Measurements from ENCODE around the gene ATP1B3. TPM values are rescaled to one million over a fixed set of nuclear protein-coding genes. Genes with fewer than 3 reads are reported as not detected.

Gene ATP1B3
- polyA plus RNA-seq, 1 donor, result 261 TPM

DNA sequence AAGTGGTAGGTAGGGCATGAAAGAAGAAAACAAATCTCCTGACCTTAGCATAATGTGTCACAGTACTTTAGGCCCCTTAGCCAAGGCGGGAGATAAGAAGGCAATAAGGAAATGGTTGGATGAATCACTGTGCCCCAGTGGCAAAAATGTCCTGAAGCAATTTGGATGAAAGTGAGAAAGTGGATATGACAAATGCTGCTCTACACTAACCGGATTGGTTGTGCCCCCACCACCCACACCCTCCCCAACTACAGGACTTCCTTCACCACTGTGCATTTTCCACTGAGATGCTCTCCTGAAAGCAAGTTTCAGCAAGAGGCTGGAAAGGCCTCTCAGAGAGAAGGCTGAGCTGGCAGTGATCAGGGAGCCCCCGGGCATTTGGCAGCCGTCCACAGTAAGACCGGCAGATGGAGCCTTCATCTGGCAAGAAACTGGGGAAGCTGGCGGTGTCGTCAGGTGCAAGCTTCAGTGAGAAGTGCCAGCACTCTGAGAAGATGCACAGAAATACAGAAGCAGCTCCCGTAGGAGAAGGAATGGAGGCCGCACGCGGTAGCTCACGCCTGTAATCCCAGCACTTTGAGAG, 63.8 kb downstream of the ATP1B3 start:
- no peaks in the 10 kb centered on the region for H3K36me3 ChIP-seq (ENCODE audit: control insufficient read depth, insufficient read depth, low read length)
- H3K9me3 ChIP-seq (ENCODE audit: control insufficient read depth, low read depth, low read length), result peaks cover 4% of the 10 kb centered on the region
- no peak overlapping the region for H3K4me3 ChIP-seq (ENCODE audit: low read length)
- H3K27ac ChIP-seq (ENCODE audit: low read length), result peak overlapping the region; percentile 95
- no peaks in the 10 kb centered on the region for H3K27me3 ChIP-seq (ENCODE audit: control insufficient read depth, insufficient read depth, low read length)
- peaks cover 40% of the 10 kb centered on the region for H3K4me1 ChIP-seq (ENCODE audit: control insufficient read depth, insufficient read depth, low read length)
- WGBS (ENCODE audit: insufficient coverage, low lambda C conversion rate), result no CpG with 5 or more reads among the region's 12 CpGs
- peak; percentile 82 to 94 for DNase-seq

DNA sequence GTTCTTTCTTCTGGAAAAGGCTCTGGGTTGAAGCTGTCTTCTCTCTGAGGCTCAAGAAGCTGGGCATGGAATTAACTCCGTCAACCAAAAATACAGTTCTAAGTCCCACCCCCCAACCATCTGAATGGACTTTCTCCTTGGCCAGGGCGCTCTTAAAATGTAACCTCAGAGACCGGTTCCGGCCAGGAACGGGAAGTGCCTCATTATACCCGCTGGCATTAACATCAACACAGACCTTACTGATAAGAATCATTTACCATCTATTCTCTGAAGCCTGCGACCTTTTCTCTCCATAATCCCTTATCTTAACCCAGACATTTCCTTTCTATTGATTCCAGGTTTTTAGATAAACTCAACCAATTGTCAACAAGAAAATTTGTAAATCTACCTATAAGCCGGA, 64.7 kb downstream of the ATP1B3 start:
- Histone ChIP-seq H3K36me3 (ENCODE audit: control insufficient read depth, insufficient read depth, low read length) (peaks cover 3% of the 10 kb centered on the region), H3K4me1 (ENCODE audit: control insufficient read depth, insufficient read depth, low read length) (peaks cover 43% of the 10 kb centered on the region), H3K27me3 (ENCODE audit: control insufficient read depth, insufficient read depth, low read length) (no peaks in the 10 kb centered on the region), H3K9me3 (ENCODE audit: control insufficient read depth, low read depth, low read length) (peaks cover 4% of the 10 kb centered on the region), H3K4me3 (ENCODE audit: low read length) (no peak overlapping the region), H3K27ac (ENCODE audit: low read length) (peak overlapping the region; percentile 95)
- DNase-seq, result peak; percentile 26 to 67
- 14% methylated on average over 2 of the region's 8 CpGs for WGBS (ENCODE audit: insufficient coverage, low lambda C conversion rate)

DNA sequence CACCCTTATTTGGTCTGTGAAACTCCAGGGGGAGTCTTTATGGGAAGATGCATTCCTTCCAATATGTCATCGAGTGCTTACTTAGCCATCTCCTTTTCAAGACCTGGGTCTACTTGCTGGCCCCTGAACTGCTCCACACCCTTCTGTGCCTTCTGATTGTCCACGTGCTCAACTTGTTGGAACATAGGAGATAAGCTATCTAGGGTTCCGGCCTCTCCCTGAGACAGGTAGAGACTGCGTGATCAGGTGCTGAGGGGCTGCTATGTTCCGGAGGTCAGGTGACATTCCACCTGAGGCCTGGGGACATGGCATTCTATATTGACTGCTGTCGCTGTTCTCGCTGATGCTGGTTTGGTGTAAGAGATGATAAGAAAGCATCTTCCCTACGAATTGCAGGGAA, 65.6 kb downstream of the ATP1B3 start:
- peak; percentile 91 to 96 for DNase-seq
- WGBS (ENCODE audit: insufficient coverage, low lambda C conversion rate), result no CpG with 5 or more reads among the region's 8 CpGs

DNA sequence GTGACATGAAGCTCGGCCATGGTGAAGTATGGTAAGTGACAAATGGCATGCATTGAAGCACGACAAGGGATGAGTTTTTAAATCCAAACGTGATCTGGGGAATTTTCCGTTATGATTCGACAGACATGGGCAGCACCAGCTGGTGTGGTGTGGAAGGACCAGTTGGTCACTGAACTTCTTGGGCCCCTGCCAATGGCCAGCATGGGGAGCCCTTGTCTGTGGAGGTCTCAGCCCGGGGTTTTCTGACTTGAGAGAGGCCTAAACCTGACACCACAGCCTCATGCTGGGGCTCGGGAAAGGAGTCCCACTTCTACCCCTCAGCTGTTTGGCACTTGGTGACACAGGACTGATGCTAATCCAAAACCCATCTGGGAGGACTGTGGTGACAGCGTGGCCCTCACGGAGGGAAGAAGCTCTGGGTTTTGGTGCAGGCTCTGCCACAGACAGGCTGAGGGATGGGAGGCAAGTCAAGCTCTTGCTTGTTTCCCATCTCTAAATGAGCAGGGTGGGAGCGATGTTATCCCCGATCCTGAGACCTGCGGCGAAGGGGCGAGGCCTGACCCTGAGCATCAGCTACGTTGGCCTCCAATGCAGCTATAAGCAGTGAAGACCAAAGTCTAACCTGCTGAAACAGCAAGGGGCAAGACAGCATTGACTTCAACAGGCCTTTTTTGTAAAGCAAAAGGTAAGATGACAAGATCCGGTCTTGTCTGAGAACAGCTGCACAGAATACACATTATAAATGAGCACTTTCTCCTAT, 69.5 kb downstream of the ATP1B3 start:
- Histone ChIP-seq H3K27me3 (ENCODE audit: control insufficient read depth, insufficient read depth, low read length) (no peaks in the 10 kb centered on the region), H3K9me3 (ENCODE audit: control insufficient read depth, low read depth, low read length) (peaks cover 4% of the 10 kb centered on the region), H3K27ac (ENCODE audit: low read length) (peak overlapping the region; percentile 56), H3K36me3 (ENCODE audit: control insufficient read depth, insufficient read depth, low read length) (peaks cover 3% of the 10 kb centered on the region), H3K4me3 (ENCODE audit: low read length) (no peak overlapping the region), H3K4me1 (ENCODE audit: control insufficient read depth, insufficient read depth, low read length) (peaks cover 42% of the 10 kb centered on the region)
- 80% methylated on average over 1 of the region's 16 CpGs for WGBS (ENCODE audit: insufficient coverage, low lambda C conversion rate)
- peak in 1 of 2 donors; percentile 67 for DNase-seq

More for the DNA sequence above, 65.6 kb downstream of the ATP1B3 start:
- Histone ChIP-seq H3K36me3 (ENCODE audit: control insufficient read depth, insufficient read depth, low read length) (peaks cover 3% of the 10 kb centered on the region), H3K4me3 (ENCODE audit: low read length) (no peak overlapping the region), H3K9me3 (ENCODE audit: control insufficient read depth, low read depth, low read length) (peaks cover 4% of the 10 kb centered on the region), H3K4me1 (ENCODE audit: control insufficient read depth, insufficient read depth, low read length) (peaks cover 48% of the 10 kb centered on the region), H3K27me3 (ENCODE audit: control insufficient read depth, insufficient read depth, low read length) (no peaks in the 10 kb centered on the region), H3K27ac (ENCODE audit: low read length) (peak overlapping the region; percentile 95)

DNA sequence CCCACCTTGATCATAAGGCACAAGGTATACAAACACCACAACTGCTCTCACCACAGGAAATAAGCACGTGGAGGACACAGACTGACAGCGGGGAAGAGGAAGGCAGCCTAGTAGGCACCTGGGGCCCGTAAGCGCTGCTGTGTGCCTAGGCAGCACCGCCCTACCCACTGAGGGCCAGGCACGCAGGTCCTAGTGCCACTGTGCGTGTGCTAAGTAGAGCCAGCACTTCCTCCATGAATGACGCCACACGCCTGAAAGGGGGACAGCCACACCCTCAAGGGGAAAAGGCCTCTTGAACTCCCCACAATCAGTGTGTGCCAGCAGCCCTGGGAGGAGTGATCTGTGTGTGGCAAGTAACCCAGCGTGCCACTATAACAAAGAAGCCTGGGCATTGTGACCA, 73.0 kb downstream of the ATP1B3 start:
- Histone ChIP-seq H3K4me1 (ENCODE audit: control insufficient read depth, insufficient read depth, low read length) (peaks cover 31% of the 10 kb centered on the region), H3K9me3 (ENCODE audit: control insufficient read depth, low read depth, low read length) (no peaks in the 10 kb centered on the region), H3K27me3 (ENCODE audit: control insufficient read depth, insufficient read depth, low read length) (no peaks in the 10 kb centered on the region), H3K27ac (ENCODE audit: low read length) (peak overlapping the region; percentile 77), H3K36me3 (ENCODE audit: control insufficient read depth, insufficient read depth, low read length) (peaks cover 23% of the 10 kb centered on the region), H3K4me3 (ENCODE audit: low read length) (no peak overlapping the region)
- no CpG with 5 or more reads among the region's 10 CpGs for WGBS (ENCODE audit: insufficient coverage, low lambda C conversion rate)
- no peak for DNase-seq

DNA sequence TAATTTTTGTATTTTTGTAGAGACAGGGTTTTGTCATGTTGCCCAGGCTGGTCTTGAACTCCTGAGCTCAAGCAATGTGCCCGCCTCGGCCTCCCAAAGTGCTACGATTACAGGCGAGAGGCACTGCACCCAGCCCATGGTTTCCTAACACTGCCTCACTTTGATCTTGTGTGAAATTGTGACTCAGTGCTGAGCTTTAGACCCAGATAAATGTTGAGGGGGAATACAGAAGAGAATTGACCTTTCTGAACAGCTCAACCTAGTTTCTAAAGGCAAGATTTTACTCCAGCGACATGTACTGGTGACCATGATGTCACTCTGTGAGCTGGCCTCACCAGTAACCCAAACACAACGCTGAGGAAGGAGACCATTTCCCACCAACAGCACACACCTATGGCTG, 73.5 kb downstream of the ATP1B3 start:
- H3K4me3 ChIP-seq (ENCODE audit: low read length), result no peak overlapping the region
- peak; percentile 82 to 89 for DNase-seq
- WGBS (ENCODE audit: insufficient coverage, low lambda C conversion rate), result no CpG with 5 or more reads among the region's 6 CpGs
- peak overlapping the region; percentile 77 for H3K27ac ChIP-seq (ENCODE audit: low read length)
- H3K4me1 ChIP-seq (ENCODE audit: control insufficient read depth, insufficient read depth, low read length), result peaks cover 29% of the 10 kb centered on the region
- H3K9me3 ChIP-seq (ENCODE audit: control insufficient read depth, low read depth, low read length), result no peaks in the 10 kb centered on the region
- peaks cover 23% of the 10 kb centered on the region for H3K36me3 ChIP-seq (ENCODE audit: control insufficient read depth, insufficient read depth, low read length)
- no peaks in the 10 kb centered on the region for H3K27me3 ChIP-seq (ENCODE audit: control insufficient read depth, insufficient read depth, low read length)

DNA sequence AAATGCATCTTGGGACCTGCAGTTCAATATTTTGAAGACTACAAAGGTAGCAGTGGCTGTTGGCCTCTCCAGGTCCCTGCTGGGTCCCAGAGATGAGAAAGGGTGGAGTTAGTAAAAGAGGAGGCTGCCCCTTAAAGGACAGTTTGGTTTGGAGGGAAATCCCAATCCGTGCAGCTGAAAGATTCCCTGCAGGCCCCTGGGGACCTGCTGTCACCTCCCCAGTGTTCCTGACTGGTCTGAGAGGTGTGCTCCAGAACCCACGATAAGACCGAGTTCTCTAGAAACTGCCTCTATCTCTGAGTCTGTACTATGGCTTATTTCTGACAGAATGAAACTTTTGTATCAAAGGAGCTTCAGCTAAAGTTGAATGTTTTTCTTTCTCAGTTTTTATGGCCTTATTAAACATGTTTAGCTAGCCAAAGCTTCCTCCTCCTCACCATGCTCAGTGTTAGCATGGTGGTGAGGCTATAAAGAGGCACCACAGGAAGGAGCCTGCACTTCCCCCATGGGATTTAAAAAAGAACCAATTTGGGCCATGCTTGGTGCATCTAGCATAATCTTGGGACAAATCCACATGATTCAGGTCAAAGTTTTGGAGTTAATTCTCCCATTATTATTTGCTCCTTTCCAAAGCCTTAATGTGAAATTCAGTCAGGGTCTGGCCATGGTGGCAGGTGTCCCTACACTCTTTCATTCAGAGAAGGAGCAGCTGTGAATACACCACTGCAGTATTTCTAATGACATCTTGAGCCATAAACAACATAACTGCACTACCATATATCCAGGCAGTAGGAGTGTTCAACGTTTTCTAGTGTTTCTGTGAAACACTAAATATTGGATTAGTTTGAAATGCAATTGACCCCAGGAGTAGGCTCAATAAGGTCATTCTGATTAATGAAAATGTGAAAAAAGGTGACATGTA, 74.4 kb downstream of the ATP1B3 start:
- no peaks in the 10 kb centered on the region for H3K9me3 ChIP-seq (ENCODE audit: control insufficient read depth, low read depth, low read length)
- peaks cover 22% of the 10 kb centered on the region for H3K36me3 ChIP-seq (ENCODE audit: control insufficient read depth, insufficient read depth, low read length)
- H3K27me3 ChIP-seq (ENCODE audit: control insufficient read depth, insufficient read depth, low read length), result no peaks in the 10 kb centered on the region
- no peak overlapping the region for H3K4me3 ChIP-seq (ENCODE audit: low read length)
- H3K4me1 ChIP-seq (ENCODE audit: control insufficient read depth, insufficient read depth, low read length), result peaks cover 27% of the 10 kb centered on the region
- DNase-seq, result peak in 1 of 2 donors; percentile 42
- 33% methylated on average over 1 of the region's 4 CpGs for WGBS (ENCODE audit: insufficient coverage, low lambda C conversion rate)
- peak overlapping the region; percentile 77 for H3K27ac ChIP-seq (ENCODE audit: low read length)

DNA sequence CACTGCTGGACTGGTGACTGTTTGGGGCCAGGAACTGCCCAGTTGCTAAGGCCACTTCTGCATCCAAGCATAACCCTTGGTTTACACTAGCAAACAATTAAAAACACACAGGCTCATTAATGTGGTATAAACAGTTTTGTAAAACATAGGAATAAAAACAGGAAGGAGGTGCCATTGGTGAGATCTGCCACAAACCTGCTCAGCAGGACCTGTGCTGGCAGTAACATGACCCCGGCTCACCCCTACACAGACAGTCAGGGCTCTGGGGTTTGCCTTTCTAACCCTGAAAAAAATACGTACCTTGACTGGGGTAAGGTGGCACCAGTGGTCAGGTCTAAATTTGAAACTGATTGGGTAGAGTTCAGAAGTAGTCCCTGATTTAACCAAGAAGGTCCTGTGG, 76.2 kb downstream of the ATP1B3 start:
- no peaks in the 10 kb centered on the region for H3K27me3 ChIP-seq (ENCODE audit: control insufficient read depth, insufficient read depth, low read length)
- H3K36me3 ChIP-seq (ENCODE audit: control insufficient read depth, insufficient read depth, low read length), result peaks cover 30% of the 10 kb centered on the region
- no peak overlapping the region for H3K27ac ChIP-seq (ENCODE audit: low read length)
- WGBS (ENCODE audit: insufficient coverage, low lambda C conversion rate), result no CpG with 5 or more reads among the region's 2 CpGs
- no peak overlapping the region for H3K4me3 ChIP-seq (ENCODE audit: low read length)
- H3K4me1 ChIP-seq (ENCODE audit: control insufficient read depth, insufficient read depth, low read length), result peaks cover 21% of the 10 kb centered on the region
- no peak for DNase-seq
- no peaks in the 10 kb centered on the region for H3K9me3 ChIP-seq (ENCODE audit: control insufficient read depth, low read depth, low read length)

DNA sequence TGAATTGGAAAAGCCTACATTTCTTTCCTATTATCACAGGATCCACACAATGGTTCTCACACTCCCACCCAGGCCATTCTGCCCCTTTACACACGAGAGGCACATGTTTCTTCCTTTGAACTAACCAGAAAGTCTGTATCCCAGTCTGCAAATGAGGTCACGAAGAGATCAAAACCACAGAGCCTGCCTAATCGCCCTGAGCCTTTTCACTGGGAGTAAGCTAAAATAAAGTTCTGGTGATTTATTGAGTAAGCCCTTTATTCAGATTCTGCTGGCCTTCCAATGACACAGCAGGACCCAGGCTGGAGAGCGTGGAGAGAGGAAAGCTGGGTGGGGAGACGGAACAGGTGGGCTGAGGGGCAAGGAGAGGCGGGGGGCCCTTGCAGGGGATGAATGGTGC, 78.7 kb downstream of the ATP1B3 start:
- H3K27ac ChIP-seq (ENCODE audit: low read length), result no peak overlapping the region
- peaks cover 43% of the 10 kb centered on the region for H3K36me3 ChIP-seq (ENCODE audit: control insufficient read depth, insufficient read depth, low read length)
- no peaks in the 10 kb centered on the region for H3K9me3 ChIP-seq (ENCODE audit: control insufficient read depth, low read depth, low read length)
- peaks cover 11% of the 10 kb centered on the region for H3K4me1 ChIP-seq (ENCODE audit: control insufficient read depth, insufficient read depth, low read length)
- H3K4me3 ChIP-seq (ENCODE audit: low read length), result no peak overlapping the region
- no CpG with 5 or more reads among the region's 6 CpGs for WGBS (ENCODE audit: insufficient coverage, low lambda C conversion rate)
- no peaks in the 10 kb centered on the region for H3K27me3 ChIP-seq (ENCODE audit: control insufficient read depth, insufficient read depth, low read length)
- no peak for DNase-seq
